ENCODE data around the gene RAB11FIP2.

The RAB11FIP2 gene

DNA sequence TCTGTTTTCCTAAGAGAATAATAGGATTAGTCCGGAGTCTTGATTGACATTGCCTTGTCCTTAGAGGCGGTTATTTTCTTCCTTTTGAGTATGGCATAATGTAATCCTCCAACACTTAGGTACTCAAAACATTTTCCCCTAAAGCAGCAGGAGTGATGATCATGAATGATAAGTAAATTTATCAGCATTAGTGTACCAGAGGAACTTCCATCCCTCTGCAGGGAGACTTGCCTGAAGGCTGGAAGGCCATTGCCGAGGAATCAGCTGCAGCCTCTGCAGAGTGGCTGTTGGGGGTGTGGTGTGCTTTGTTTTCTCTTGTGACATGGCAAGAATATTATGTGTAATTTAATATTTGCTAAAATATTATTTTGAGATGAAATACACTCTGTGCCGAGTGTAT is 56.8 kb downstream of the RAB11FIP2 start:
- H3K9me3 ChIP-seq (ENCODE audit: control insufficient read depth in 2 of 2, low read length in 2 of 2): no peaks in the 10 kb centered on the region
- H3K36me3 ChIP-seq (ENCODE audit: control insufficient read depth in 2 of 2, insufficient read depth in 2 of 2, low read length in 2 of 2): no peaks in the 10 kb centered on the region
- H3K4me3 ChIP-seq (ENCODE audit: low read length in 2 of 2): no peak overlapping the region
- H3K4me1 ChIP-seq (ENCODE audit: control insufficient read depth in 2 of 2, insufficient read depth in 2 of 2, low read length in 2 of 2): no peaks in the 10 kb centered on the region
- no peaks in the 10 kb centered on the region for H3K27me3 ChIP-seq (ENCODE audit: control insufficient read depth in 2 of 2, insufficient read depth in 2 of 2, low read length in 2 of 2)
- no peak overlapping the region for H3K9ac ChIP-seq (ENCODE audit: low read depth in 1 of 2, low read length in 2 of 2)
- H3K27ac ChIP-seq (ENCODE audit: low read depth in 2 of 2, low read length in 2 of 2): no peak overlapping the region

DNA sequence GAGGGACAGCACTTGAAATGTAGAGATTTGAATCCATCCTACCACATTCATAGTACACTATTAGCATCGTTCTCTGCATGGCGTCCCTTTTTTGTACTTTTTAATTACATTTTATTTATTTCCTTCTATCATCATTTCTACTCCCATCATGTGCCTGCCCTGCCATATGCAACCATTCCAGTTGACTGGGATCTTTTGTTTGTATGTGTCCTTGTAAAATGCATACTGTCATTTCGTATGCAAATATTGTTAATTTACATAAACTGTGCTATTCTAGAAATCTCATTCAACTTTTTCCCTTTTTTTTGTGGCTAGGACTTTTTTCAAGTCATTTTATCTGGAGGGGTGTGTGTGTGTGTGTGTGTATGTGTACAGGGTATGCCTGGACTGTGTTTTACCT is 57.9 kb downstream of the RAB11FIP2 start:
- Histone ChIP-seq H3K9me3 (ENCODE audit: control insufficient read depth in 2 of 2, low read length in 2 of 2) (no peaks in the 10 kb centered on the region), H3K4me3 (ENCODE audit: low read length in 2 of 2) (no peak overlapping the region), H3K27me3 (ENCODE audit: control insufficient read depth in 2 of 2, insufficient read depth in 2 of 2, low read length in 2 of 2) (no peaks in the 10 kb centered on the region), H3K27ac (ENCODE audit: low read depth in 2 of 2, low read length in 2 of 2) (no peak overlapping the region), H3K9ac (ENCODE audit: low read depth in 1 of 2, low read length in 2 of 2) (no peak overlapping the region), H3K36me3 (ENCODE audit: control insufficient read depth in 2 of 2, insufficient read depth in 2 of 2, low read length in 2 of 2) (no peaks in the 10 kb centered on the region), H3K4me1 (ENCODE audit: control insufficient read depth in 2 of 2, insufficient read depth in 2 of 2, low read length in 2 of 2) (no peaks in the 10 kb centered on the region)

DNA sequence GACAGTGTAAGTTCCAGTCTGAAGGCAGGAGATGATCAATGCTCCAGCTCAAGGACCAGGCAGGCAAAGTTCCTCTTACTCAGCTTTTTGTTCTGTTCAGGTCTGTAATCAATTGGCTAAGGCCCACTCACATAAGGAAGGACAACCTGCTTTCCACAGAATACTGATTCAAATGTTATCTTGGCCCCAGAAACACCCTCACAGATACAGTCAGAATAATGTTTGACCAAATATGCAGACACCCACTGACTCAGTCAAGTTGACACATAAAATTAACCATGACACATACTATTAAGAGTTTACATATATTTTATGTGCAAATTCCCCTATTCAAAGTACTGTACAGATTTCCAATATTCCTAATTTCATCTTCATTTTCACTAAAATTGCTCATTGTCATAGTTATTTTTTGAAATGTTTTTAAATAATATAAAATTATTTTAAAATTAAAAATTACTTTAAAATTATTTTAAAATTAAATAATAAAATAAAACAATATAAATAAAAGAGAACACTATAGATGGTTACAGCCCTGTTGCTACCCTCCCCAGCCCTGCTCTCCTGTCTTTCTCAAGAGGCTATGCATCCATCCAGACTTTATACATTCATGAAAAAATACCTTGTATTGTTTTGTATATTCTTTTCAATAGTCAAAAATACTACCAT is 59.4 kb downstream of the RAB11FIP2 start:
- Histone ChIP-seq H3K4me1 (ENCODE audit: control insufficient read depth in 2 of 2, insufficient read depth in 2 of 2, low read length in 2 of 2) (no peaks in the 10 kb centered on the region), H3K27ac (ENCODE audit: low read depth in 2 of 2, low read length in 2 of 2) (no peak overlapping the region), H3K9me3 (ENCODE audit: control insufficient read depth in 2 of 2, low read length in 2 of 2) (no peaks in the 10 kb centered on the region), H3K9ac (ENCODE audit: low read depth in 1 of 2, low read length in 2 of 2) (no peak overlapping the region), H3K27me3 (ENCODE audit: control insufficient read depth in 2 of 2, insufficient read depth in 2 of 2, low read length in 2 of 2) (no peaks in the 10 kb centered on the region), H3K36me3 (ENCODE audit: control insufficient read depth in 2 of 2, insufficient read depth in 2 of 2, low read length in 2 of 2) (no peaks in the 10 kb centered on the region), H3K4me3 (ENCODE audit: low read length in 2 of 2) (no peak overlapping the region)

DNA sequence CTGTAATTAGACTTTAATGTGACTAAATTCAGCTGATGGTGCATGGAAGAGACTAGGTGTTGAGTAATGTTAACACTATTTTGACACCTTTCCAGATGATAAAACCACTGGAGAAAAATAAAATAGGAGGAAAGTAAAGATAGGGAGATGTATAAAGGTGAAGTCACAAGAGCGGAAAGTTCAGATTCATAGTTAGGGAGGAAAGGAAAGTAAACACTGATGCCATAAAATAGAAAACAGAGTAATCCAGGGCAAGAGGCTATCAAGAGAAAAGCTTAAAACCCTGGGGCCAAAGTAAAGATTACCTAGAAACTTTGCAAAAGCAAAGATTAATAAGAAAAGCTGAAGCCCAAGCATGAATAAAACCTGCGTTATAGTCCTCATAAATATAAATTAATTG is 62.8 kb downstream of the RAB11FIP2 start:
- Histone ChIP-seq H3K9ac (ENCODE audit: low read depth in 1 of 2, low read length in 2 of 2) (no peak overlapping the region), H3K4me1 (ENCODE audit: control insufficient read depth in 2 of 2, insufficient read depth in 2 of 2, low read length in 2 of 2) (no peaks in the 10 kb centered on the region), H3K27ac (ENCODE audit: low read depth in 2 of 2, low read length in 2 of 2) (no peak overlapping the region), H3K4me3 (ENCODE audit: low read length in 2 of 2) (no peak overlapping the region), H3K27me3 (ENCODE audit: control insufficient read depth in 2 of 2, insufficient read depth in 2 of 2, low read length in 2 of 2) (no peaks in the 10 kb centered on the region), H3K9me3 (ENCODE audit: control insufficient read depth in 2 of 2, low read length in 2 of 2) (no peaks in the 10 kb centered on the region), H3K36me3 (ENCODE audit: control insufficient read depth in 2 of 2, insufficient read depth in 2 of 2, low read length in 2 of 2) (no peaks in the 10 kb centered on the region)

DNA sequence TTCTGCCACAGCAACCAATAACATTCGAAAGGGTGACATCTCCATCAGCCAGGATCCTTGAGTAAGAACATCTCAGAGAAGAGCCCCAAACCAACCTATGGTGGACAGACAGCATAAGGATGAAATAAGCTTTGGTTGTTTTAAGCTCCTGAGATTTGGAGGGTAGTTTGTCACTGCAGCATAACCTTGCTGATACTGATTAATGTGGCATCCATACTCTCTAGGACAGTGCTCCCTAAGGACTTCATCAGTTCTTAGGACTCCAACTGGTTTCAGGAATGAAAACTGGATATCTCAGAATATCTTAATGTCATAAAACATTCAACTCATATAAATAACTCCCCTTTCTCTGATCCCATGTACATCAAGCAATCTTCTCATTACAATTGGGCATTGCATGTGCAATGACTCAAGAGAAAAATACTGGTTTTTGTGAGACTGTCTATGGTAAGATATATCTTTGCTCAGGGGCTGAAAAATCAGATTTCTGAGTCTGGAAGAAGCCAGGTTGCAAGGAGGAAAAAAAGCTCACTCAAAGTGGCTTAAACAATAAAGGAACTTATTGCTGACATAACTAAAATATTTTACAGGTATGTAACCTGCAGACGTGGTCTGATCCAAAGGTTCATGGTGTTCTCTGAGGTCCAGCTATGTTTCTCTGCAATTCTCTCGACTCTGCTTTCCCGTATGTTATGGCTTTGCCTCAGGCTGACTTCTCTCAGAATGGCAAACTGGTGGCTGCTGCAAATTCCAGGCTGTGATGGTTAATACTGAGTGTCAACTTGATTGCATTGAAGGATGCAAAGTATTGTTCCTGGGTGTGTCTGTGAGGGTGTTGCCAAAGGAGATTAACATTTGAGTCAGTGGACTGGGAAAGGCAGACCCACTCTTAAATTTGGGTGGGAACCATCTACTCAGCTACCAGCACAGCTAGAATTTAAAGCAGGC is 65.7 kb downstream of the RAB11FIP2 start:
- Histone ChIP-seq H3K4me3 (ENCODE audit: low read length in 2 of 2) (no peak overlapping the region), H3K27me3 (ENCODE audit: control insufficient read depth in 2 of 2, insufficient read depth in 2 of 2, low read length in 2 of 2) (peaks cover 0 to 2% of the 10 kb centered on the region in 2 donors), H3K27ac (ENCODE audit: low read depth in 2 of 2, low read length in 2 of 2) (no peak overlapping the region), H3K9ac (ENCODE audit: low read depth in 1 of 2, low read length in 2 of 2) (no peak overlapping the region), H3K4me1 (ENCODE audit: control insufficient read depth in 2 of 2, insufficient read depth in 2 of 2, low read length in 2 of 2) (no peaks in the 10 kb centered on the region), H3K9me3 (ENCODE audit: control insufficient read depth in 2 of 2, low read length in 2 of 2) (no peaks in the 10 kb centered on the region), H3K36me3 (ENCODE audit: control insufficient read depth in 2 of 2, insufficient read depth in 2 of 2, low read length in 2 of 2) (no peaks in the 10 kb centered on the region)

DNA sequence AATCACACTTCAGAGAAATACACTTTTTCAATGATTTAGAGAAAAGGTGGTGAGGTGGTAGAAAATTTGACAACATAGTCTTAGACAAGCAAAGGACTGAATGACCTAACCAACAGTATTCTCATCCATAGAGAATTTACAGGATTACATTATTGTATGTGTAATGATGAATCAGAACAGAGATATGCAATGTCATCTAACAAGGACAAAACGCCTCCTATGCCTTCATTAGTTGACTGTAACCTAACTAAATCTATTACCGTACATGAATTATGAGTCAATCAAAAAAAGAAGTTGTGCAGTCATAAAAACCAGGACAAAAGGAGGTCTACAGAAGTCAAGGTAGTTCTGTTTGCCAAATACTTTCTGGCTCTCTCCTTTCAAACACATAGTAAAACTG is 66.5 kb downstream of the RAB11FIP2 start:
- no peak overlapping the region for H3K4me3 ChIP-seq (ENCODE audit: low read length in 2 of 2)
- no peaks in the 10 kb centered on the region for H3K36me3 ChIP-seq (ENCODE audit: control insufficient read depth in 2 of 2, insufficient read depth in 2 of 2, low read length in 2 of 2)
- no peaks in the 10 kb centered on the region for H3K4me1 ChIP-seq (ENCODE audit: control insufficient read depth in 2 of 2, insufficient read depth in 2 of 2, low read length in 2 of 2)
- no peaks in the 10 kb centered on the region for H3K9me3 ChIP-seq (ENCODE audit: control insufficient read depth in 2 of 2, low read length in 2 of 2)
- H3K27me3 ChIP-seq (ENCODE audit: control insufficient read depth in 2 of 2, insufficient read depth in 2 of 2, low read length in 2 of 2): peaks cover 0 to 2% of the 10 kb centered on the region in 2 donors
- no peak overlapping the region for H3K27ac ChIP-seq (ENCODE audit: low read depth in 2 of 2, low read length in 2 of 2)
- no peak overlapping the region for H3K9ac ChIP-seq (ENCODE audit: low read depth in 1 of 2, low read length in 2 of 2)

DNA sequence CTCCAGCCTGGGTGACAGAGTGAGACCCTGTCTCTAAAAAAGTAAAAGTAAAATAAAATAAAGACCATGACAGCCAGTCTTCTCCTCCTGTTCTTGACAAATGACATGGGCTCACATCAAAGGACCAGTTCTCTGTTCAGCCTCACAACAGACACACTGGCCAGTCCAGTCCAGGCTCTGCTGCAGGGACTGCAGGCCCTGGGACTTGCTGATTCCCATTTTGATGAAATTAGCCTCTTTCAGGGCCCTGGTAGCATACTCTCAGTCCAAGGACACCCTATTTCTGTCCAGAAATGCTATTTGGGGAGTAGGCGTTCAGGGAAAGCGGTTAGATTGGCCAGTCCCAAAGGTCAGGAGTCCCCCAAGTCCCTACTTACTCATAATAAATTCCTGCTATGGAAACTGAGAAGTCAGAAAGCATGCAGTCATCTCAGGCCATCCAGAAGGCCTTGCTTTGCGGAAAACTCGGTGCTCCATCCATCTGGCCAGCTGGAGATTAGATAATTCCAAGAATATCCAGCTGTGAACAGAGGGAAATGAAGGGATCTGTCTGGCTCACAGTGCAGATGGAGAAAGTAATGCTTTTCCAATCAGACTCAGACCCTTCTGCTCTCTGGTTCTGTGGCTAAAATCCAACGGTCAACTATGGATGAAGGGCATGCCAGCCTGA is 74.4 kb downstream of the RAB11FIP2 start:
- Histone ChIP-seq H3K36me3 (ENCODE audit: control insufficient read depth in 2 of 2, insufficient read depth in 2 of 2, low read length in 2 of 2) (no peaks in the 10 kb centered on the region), H3K9me3 (ENCODE audit: control insufficient read depth in 2 of 2, low read length in 2 of 2) (no peaks in the 10 kb centered on the region), H3K4me3 (ENCODE audit: low read length in 2 of 2) (no peak overlapping the region), H3K9ac (ENCODE audit: low read depth in 1 of 2, low read length in 2 of 2) (no peak overlapping the region), H3K27me3 (ENCODE audit: control insufficient read depth in 2 of 2, insufficient read depth in 2 of 2, low read length in 2 of 2) (peaks cover 0 to 2% of the 10 kb centered on the region in 2 donors), H3K27ac (ENCODE audit: low read depth in 2 of 2, low read length in 2 of 2) (no peak overlapping the region), H3K4me1 (ENCODE audit: control insufficient read depth in 2 of 2, insufficient read depth in 2 of 2, low read length in 2 of 2) (no peaks in the 10 kb centered on the region)

DNA sequence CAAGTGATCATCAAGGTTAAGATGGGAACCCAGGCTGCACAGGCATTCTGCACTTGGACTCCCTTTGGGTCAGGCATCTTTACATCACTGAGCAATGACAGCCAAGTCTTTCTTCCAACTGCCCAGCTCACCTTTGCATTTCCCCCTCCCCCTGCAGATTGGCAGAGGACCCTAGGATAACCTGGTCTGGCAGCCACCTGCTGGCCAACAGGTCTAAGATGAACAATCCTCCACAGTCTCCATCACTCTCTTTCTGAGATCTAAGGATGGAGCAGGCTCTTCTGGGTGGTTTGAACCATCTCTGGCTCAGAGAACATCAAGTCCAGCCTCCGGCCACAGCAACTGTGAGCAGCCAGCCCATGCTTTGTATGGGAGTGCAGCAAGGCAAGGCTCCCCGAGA is 75.8 kb downstream of the RAB11FIP2 start:
- Histone ChIP-seq H3K27me3 (ENCODE audit: control insufficient read depth in 2 of 2, insufficient read depth in 2 of 2, low read length in 2 of 2) (no peaks in the 10 kb centered on the region), H3K27ac (ENCODE audit: low read depth in 2 of 2, low read length in 2 of 2) (no peak overlapping the region), H3K9me3 (ENCODE audit: control insufficient read depth in 2 of 2, low read length in 2 of 2) (no peaks in the 10 kb centered on the region), H3K9ac (ENCODE audit: low read depth in 1 of 2, low read length in 2 of 2) (no peak overlapping the region), H3K4me3 (ENCODE audit: low read length in 2 of 2) (no peak overlapping the region), H3K4me1 (ENCODE audit: control insufficient read depth in 2 of 2, insufficient read depth in 2 of 2, low read length in 2 of 2) (no peaks in the 10 kb centered on the region), H3K36me3 (ENCODE audit: control insufficient read depth in 2 of 2, insufficient read depth in 2 of 2, low read length in 2 of 2) (no peaks in the 10 kb centered on the region)

DNA sequence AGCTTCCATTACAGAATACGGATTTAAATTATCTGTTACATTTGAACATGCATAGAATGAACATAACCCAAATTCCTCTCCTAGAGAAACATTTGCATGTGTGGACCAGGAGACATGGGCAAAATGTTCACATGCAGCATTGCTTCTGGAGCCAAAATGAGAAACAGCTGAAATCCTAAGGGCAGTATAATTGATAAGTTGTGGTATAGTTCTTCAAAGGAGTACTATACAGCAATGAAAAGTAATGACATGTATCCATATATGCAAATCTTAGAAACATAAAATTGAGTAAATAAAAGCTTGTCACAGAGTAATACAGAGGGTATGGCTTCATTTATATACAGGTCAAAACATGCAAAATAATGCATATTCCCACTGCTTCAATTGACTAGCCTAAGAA is 77.1 kb downstream of the RAB11FIP2 start:
- no peak overlapping the region for H3K27ac ChIP-seq (ENCODE audit: low read depth in 2 of 2, low read length in 2 of 2)
- no peak overlapping the region for H3K9ac ChIP-seq (ENCODE audit: low read depth in 1 of 2, low read length in 2 of 2)
- no peaks in the 10 kb centered on the region for H3K27me3 ChIP-seq (ENCODE audit: control insufficient read depth in 2 of 2, insufficient read depth in 2 of 2, low read length in 2 of 2)
- H3K9me3 ChIP-seq (ENCODE audit: control insufficient read depth in 2 of 2, low read length in 2 of 2): no peaks in the 10 kb centered on the region
- no peak overlapping the region for H3K4me3 ChIP-seq (ENCODE audit: low read length in 2 of 2)
- no peaks in the 10 kb centered on the region for H3K36me3 ChIP-seq (ENCODE audit: control insufficient read depth in 2 of 2, insufficient read depth in 2 of 2, low read length in 2 of 2)
- no peaks in the 10 kb centered on the region for H3K4me1 ChIP-seq (ENCODE audit: control insufficient read depth in 2 of 2, insufficient read depth in 2 of 2, low read length in 2 of 2)
